EL (cell line): ENCODE results near the gene ADCY5.
A peak's percentile ranks its signal among the peaks of the same experiment; 100 is the strongest.
"Not testable (repeated sequence)": the region's sequence is repeated elsewhere in the genome, so short reads cannot be mapped to it uniquely, and the experiment has no call there.

Experiments used
- DNase-seq: peaks from one replicate; pipeline ENCODE4 v3.0.0-alpha.2; 2016

ADCY5 gene

GRCh38 chr3:123448536-123449101 is at the start of gene ADCY5:
TSS of gene ADCY5 (minus strand) at chr3:123449090. CDS start at chr3:123448545, 545 bp downstream.
- DNase-seq = no peak

- no peak for DNase-seq
Measured at GRCh38 chr3:123493912-123494311, 45.0 kb upstream of the ADCY5 start.

- no peak for DNase-seq
Measured at GRCh38 chr3:123491966-123492587, 43.2 kb upstream of the ADCY5 start.

GRCh38 chr3:123489400-123490004 is 40.6 kb upstream of the ADCY5 start:
- peak; percentile 53 for DNase-seq

GRCh38 chr3:123488645-123489347 is 39.9 kb upstream of the ADCY5 start:
- DNase-seq = no peak

GRCh38 chr3:123487063-123487462 is 38.2 kb upstream of the ADCY5 start:
- not testable (repeated sequence) for DNase-seq

GRCh38 chr3:123486460-123486859 is 37.6 kb upstream of the ADCY5 start:
- DNase-seq = no peak

GRCh38 chr3:123485551-123485950 is 36.7 kb upstream of the ADCY5 start:
- no peak for DNase-seq

- DNase-seq = no peak
Measured at GRCh38 chr3:123483146-123483545, 34.3 kb upstream of the ADCY5 start.

GRCh38 chr3:123481722-123482457 is 33.0 kb upstream of the ADCY5 start:
- no peak for DNase-seq

GRCh38 chr3:123481071-123481470 is 32.2 kb upstream of the ADCY5 start:
- DNase-seq = no peak

GRCh38 chr3:123480428-123480827 is 31.5 kb upstream of the ADCY5 start:
- DNase-seq = no peak

- DNase-seq = no peak
Measured at GRCh38 chr3:123479891-123480290, 31.0 kb upstream of the ADCY5 start.

GRCh38 chr3:123478314-123478713 is 29.4 kb upstream of the ADCY5 start:
- DNase-seq = no peak

GRCh38 chr3:123476967-123477750 is 28.3 kb upstream of the ADCY5 start:
- DNase-seq = no peak

GRCh38 chr3:123475786-123476185 is 26.9 kb upstream of the ADCY5 start:
- no peak for DNase-seq

- DNase-seq = no peak
Measured at GRCh38 chr3:123471106-123471505, 22.2 kb upstream of the ADCY5 start.

- DNase-seq = no peak
Measured at GRCh38 chr3:123469323-123469995, 20.6 kb upstream of the ADCY5 start.

- DNase-seq = no peak
Measured at GRCh38 chr3:123467046-123467445, 18.2 kb upstream of the ADCY5 start.

GRCh38 chr3:123464211-123464610 is 15.3 kb upstream of the ADCY5 start:
- DNase-seq = no peak

- no peak for DNase-seq
Measured at GRCh38 chr3:123459862-123460261, 11.0 kb upstream of the ADCY5 start.

GRCh38 chr3:123458255-123458654 is 9.4 kb upstream of the ADCY5 start:
- no peak for DNase-seq
